HCT116 (cell line): Measurements from ENCODE around the gene ARHGEF25. TPM values are rescaled to one million over a fixed set of nuclear protein-coding genes. Genes with fewer than 3 reads are reported as not detected.

Source experiments
- ATAC-seq: fragments of 200-7000 bp; cut with Tn5 transposase; 2 replicates; pipeline ENCODE4 v1.9.1; 2020; ENCODE audit warnings: mild to moderate bottlenecking, moderate library complexity
- BruUV-seq: library from RNA; stranded (reverse); fragments of 400-500 nt; replicated peaks from 2 replicates; lab custom pipeline; 2021; lab: Mats Ljungman, UMichigan
- CTCF ChIA-PET: fragments of 300-600 bp; sonication (Branson Sonifier 250); formaldehyde crosslinking; loops from one replicate; lab custom pipeline; 2021; ENCODE audit warnings: antibody characterized with exemption; lab: Charles Lee
- POLR2A ChIA-PET: fragments of 300-600, 350-600 bp; sonication (Branson Sonifier 250); formaldehyde crosslinking; loops from one replicate; lab custom pipeline; 2021; ENCODE audit warnings: antibody characterized with exemption; lab: Charles Lee
- RAD21 ChIA-PET, 2 experiments: fragments of 300-600 bp; sonication (Branson Sonifier 250); formaldehyde crosslinking; loops; one replicate each; lab custom pipeline; 2023; ENCODE audit warnings: low total read pairs in 2 of 2; ENCODE audit not compliant: uncharacterized antibody in 2 of 2, unreplicated experiment in 2 of 2, low non-redundant PET in 1 of 2; lab: Charles Lee
- DNase-seq: peaks from one replicate; pipeline ENCODE4 v3.0.0-alpha.2; 2010; ENCODE audit warnings: low read depth, low spot score
- H2AFZ ChIP-seq: fragments of 200-600 bp; shearing (Covaris generic), sonication (generic); 2 replicates; pipeline ENCODE4 v1.6.1; 2017; ENCODE audit warnings: low read depth, mixed run types, mixed read lengths, antibody characterized with exemption, low read length; ENCODE audit not compliant: poor library complexity, severe bottlenecking
- H3K27ac ChIP-seq: 2 replicates; pipeline ENCODE4 v1.5.1; 2012; ENCODE audit warnings: low read depth, low read length
- H3K27me3 ChIP-seq: fragments of 200-600 bp; sonication (generic); 2 replicates; pipeline ENCODE4 v1.6.1; 2016; ENCODE audit warnings: mixed run types, low read length, mixed read lengths; ENCODE audit not compliant: insufficient read depth
- H3K36me3 ChIP-seq, 2 experiments: fragments of 200-500 bp in 1 of 2; fragments of 200-600 bp in 1 of 2; sonication (Bioruptor generic) in 1 of 2; sonication (generic) in 1 of 2; 2 replicates each; pipeline versions ENCODE4 v1.5.1 to v1.6.1; 2014 to 2016; ENCODE audit warnings: low read length in 2 of 2, inconsistent platforms in 1 of 2, mixed read lengths in 1 of 2, mixed run types in 1 of 2; ENCODE audit not compliant: insufficient read depth in 2 of 2, control insufficient read depth in 1 of 2
- H3K4me1 ChIP-seq, 2 experiments: fragments of 200-600 bp in 1 of 2; sonication (generic) in 1 of 2; 2 replicates each; pipeline versions ENCODE4 v1.5.1 to v1.6.1; 2012 to 2017; ENCODE audit warnings: low read length in 2 of 2, inconsistent platforms in 1 of 2, mild to moderate bottlenecking in 1 of 2, mixed read lengths in 1 of 2, mixed run types in 1 of 2, moderate library complexity in 1 of 2; ENCODE audit not compliant: insufficient read depth in 2 of 2, control insufficient read depth in 1 of 2
- H3K4me2 ChIP-seq: fragments of 200-600 bp; sonication (generic); 2 replicates; pipeline ENCODE4 v1.6.1; 2017; ENCODE audit warnings: mixed run types, low read length, mixed read lengths
- H3K4me3 ChIP-seq, 2 experiments: fragments of 200-600 bp in 1 of 2; sonication (generic) in 1 of 2; replicated peaks in 1 of 2; 2 replicates each; pipeline ENCODE4 v1.5.1; 2011 to 2016; ENCODE audit warnings: low read length in 2 of 2, control low read depth in 1 of 2, low read depth in 1 of 2, mild to moderate bottlenecking in 1 of 2, mixed read lengths in 1 of 2, mixed run types in 1 of 2
- H3K79me2 ChIP-seq: fragments of 200-600 bp; sonication (generic); 2 replicates; pipeline ENCODE4 v1.6.1; 2017; ENCODE audit warnings: mild to moderate bottlenecking, mixed run types, low read length, moderate library complexity, mixed read lengths; ENCODE audit not compliant: insufficient read depth
- H3K9ac ChIP-seq: fragments of 200-600 bp; sonication (generic); 2 replicates; pipeline ENCODE4 v1.6.1; 2016; ENCODE audit warnings: low read length, mixed read lengths
- H3K9me2 ChIP-seq: fragments of 200-600 bp; sonication (generic), shearing (Covaris generic); 2 replicates; pipeline ENCODE4 v1.6.1; 2017; ENCODE audit warnings: mixed run types, mild to moderate bottlenecking, moderate library complexity; ENCODE audit not compliant: insufficient read depth
- H3K9me3 ChIP-seq, 2 experiments: fragments of 200-500 bp in 1 of 2; fragments of 200-600 bp in 1 of 2; sonication (Bioruptor generic) in 1 of 2; sonication (generic) in 1 of 2; 2 replicates each; pipeline ENCODE4 v1.6.1; 2014 to 2017; ENCODE audit warnings: low read length in 2 of 2, mixed read lengths in 2 of 2, inconsistent platforms in 1 of 2, low read depth in 1 of 2, mild to moderate bottlenecking in 1 of 2, mixed run types in 1 of 2, moderate library complexity in 1 of 2; ENCODE audit not compliant: control insufficient read depth in 1 of 2, insufficient read depth in 1 of 2
- H4K20me1 ChIP-seq: fragments of 200-600 bp; sonication (generic), shearing (Covaris generic); 2 replicates; pipeline ENCODE4 v1.6.1; 2017; ENCODE audit warnings: mixed run types, mild to moderate bottlenecking, moderate library complexity; ENCODE audit not compliant: insufficient read depth
- ATF3 ChIP-seq: IDR thresholded peaks from 2 replicates; pipeline ENCODE4 v1.6.1; 2012
- CBX3 ChIP-seq: IDR thresholded peaks from 2 replicates; pipeline ENCODE4 v1.6.1; 2012; ENCODE audit warnings: low read depth
- CEBPB ChIP-seq: IDR thresholded peaks from 2 replicates; pipeline ENCODE4 v1.6.1; 2012; ENCODE audit warnings: low read depth
- ELF1 ChIP-seq: IDR thresholded peaks from 2 replicates; pipeline ENCODE4 v1.6.1; 2012; ENCODE audit warnings: low read depth, borderline replicate concordance
- EZH2 ChIP-seq: fragments of 200-600 bp; sonication (generic); IDR thresholded peaks from 2 replicates; pipeline ENCODE4 v1.6.1; 2017; ENCODE audit warnings: antibody characterized with exemption, mixed run types
- JUND ChIP-seq: IDR thresholded peaks from 2 replicates; pipeline ENCODE4 v1.6.1; 2012
- REST ChIP-seq: IDR thresholded peaks from 2 replicates; pipeline ENCODE4 v1.6.1; 2012; ENCODE audit warnings: low read depth
- SIN3A ChIP-seq: IDR thresholded peaks from 2 replicates; pipeline ENCODE4 v1.6.1; 2012; ENCODE audit warnings: low read depth
- SP1 ChIP-seq: IDR thresholded peaks from 2 replicates; pipeline ENCODE4 v1.6.1; 2012; ENCODE audit warnings: low read depth
- SRF ChIP-seq: IDR thresholded peaks from 2 replicates; pipeline ENCODE4 v1.6.1; 2012; ENCODE audit warnings: low read depth
- YY1 ChIP-seq: IDR thresholded peaks from 2 replicates; pipeline ENCODE4 v1.6.1; 2011; ENCODE audit warnings: low read length, low read depth, moderate library complexity, mild to moderate bottlenecking; ENCODE audit not compliant: insufficient replicate concordance; ENCODE audit errors: extremely low read depth
- ZBTB33 ChIP-seq: IDR thresholded peaks from 2 replicates; pipeline ENCODE4 v1.6.1; 2011; ENCODE audit warnings: mild to moderate bottlenecking, low read length, moderate library complexity; ENCODE audit not compliant: insufficient replicate concordance; ENCODE audit errors: extremely low read depth
- intact Hi-C: fragments of 100-400 bp; cut with micrococcal nuclease; formaldehyde crosslinking; loops from 2 replicates; pipeline ENCODE4 v1.10.0; 2022
- total RNA-seq: library from RNA; stranded (reverse); gene quantifications from one replicate; pipeline ENCODE4 v1.2.1, GENCODE V29; 2021; ENCODE audit not compliant: unreplicated experiment

Gene ARHGEF25
- total RNA-seq, 1 experiment from 2014 or later, result 3.6 TPM

- no peaks in the 10 kb centered on the region for H3K4me1 ChIP-seq
- H3K27ac ChIP-seq, result no peak overlapping the region
- intact Hi-C loops, result loop anchor here (1.0 kb wide), 1 partner anchor 38 kb away; no protein-coding TSS in a partner anchor
- H2AFZ ChIP-seq, result no peak overlapping the region
- ChIA-PET RAD21 (no interaction called here), CTCF (no interaction called here), POLR2A (no interaction called here)
- H3K4me2 ChIP-seq, result no peak overlapping the region
- H3K9ac ChIP-seq, result no peak overlapping the region
- DNase-seq (no peak), ATAC-seq (no peak)
- no peak overlapping the region for H3K4me3 ChIP-seq
- H3K9me2 ChIP-seq, result no peaks in the 10 kb centered on the region
- no TSS peak for BruUV-seq
- no peaks in the 10 kb centered on the region for H4K20me1 ChIP-seq
- peaks cover 4% of the 10 kb centered on the region; the same call in 1 of the 2 replicates for H3K27me3 ChIP-seq
- H3K9me3 ChIP-seq, result no peaks in the 10 kb centered on the region
- H3K79me2 ChIP-seq, result no peaks in the 10 kb centered on the region
- TF ChIP-seq EZH2, result no peak
- no peak for TF ChIP-seq ATF3
- no peak for TF ChIP-seq CEBPB
- TF ChIP-seq SP1, result no peak
- TF ChIP-seq REST, result no peak
- no peak for TF ChIP-seq SIN3A
- no peak for TF ChIP-seq JUND
- TF ChIP-seq ELF1, result no peak
- no peak for TF ChIP-seq CBX3
- no peak for TF ChIP-seq YY1
- no peak for TF ChIP-seq ZBTB33
- TF ChIP-seq SRF, result no peak
- no peaks in the 10 kb centered on the region for H3K36me3 ChIP-seq
Measured at GRCh38 chr12:57620936-57621496, 9.8 kb downstream of the ARHGEF25 start.
